GM18520 (cell line): Measurements from ENCODE around the gene NOL3.
A peak's percentile ranks its signal among the peaks of the same experiment; 100 is the strongest.

Source experiments
- ATAC-seq: cut with Tn5 transposase; IDR thresholded peaks from one replicate; pipeline ENCODE4 v1.9.1; 2021; ENCODE audit not compliant: unreplicated experiment

NOL3 gene

GRCh38 chr16:67154578-67155294 lies 15.6 kb upstream of the NOL3 start:
- no peak for ATAC-seq

- no peak for ATAC-seq
These were observed 14.8 kb upstream of the NOL3 start for GRCh38 chr16:67155295-67156142.

GRCh38 chr16:67156143-67156844 lies 14.0 kb upstream of the NOL3 start:
- ATAC-seq: no peak

- ATAC-seq: no peak
These were observed 13.1 kb upstream of the NOL3 start for GRCh38 chr16:67157106-67157748.

GRCh38 chr16:67157892-67158635 lies 12.3 kb upstream of the NOL3 start:
- ATAC-seq: no peak

GRCh38 chr16:67158637-67159600 lies 11.4 kb upstream of the NOL3 start:
- ATAC-seq: peak; percentile 27

GRCh38 chr16:67161595-67162058 lies 8.7 kb upstream of the NOL3 start:
- ATAC-seq: no peak

- no peak for ATAC-seq
These were observed 7.7 kb upstream of the NOL3 start for GRCh38 chr16:67162506-67163163.

GRCh38 chr16:67163164-67163998 lies 7.0 kb upstream of the NOL3 start:
- ATAC-seq: no peak

- ATAC-seq: no peak
These were observed 6.3 kb upstream of the NOL3 start for GRCh38 chr16:67163999-67164558.

GRCh38 chr16:67164599-67165061 lies 5.7 kb upstream of the NOL3 start, which contains the start of gene HSF4:
Gene HSF4, plus strand, starts transcription at chr16:67164745. Its CDS starts 67 bp downstream, at chr16:67164812.
- ATAC-seq: no peak

- ATAC-seq: no peak
These were observed 4.9 kb upstream of the NOL3 start for GRCh38 chr16:67165121-67166078.

- no peak for ATAC-seq
These were observed 4.2 kb upstream of the NOL3 start for GRCh38 chr16:67166110-67166547.

- ATAC-seq: no peak
These were observed 3.7 kb upstream of the NOL3 start for GRCh38 chr16:67166598-67167168.

- ATAC-seq: no peak
These were observed 2.8 kb upstream of the NOL3 start for GRCh38 chr16:67167588-67167987.

- no peak for ATAC-seq
These were observed 1.3 kb upstream of the NOL3 start for GRCh38 chr16:67169011-67169451.
